Activated T-cell treated with anti-CD3 and anti-CD28 coated beads for 24 hours (primary cell): Measurements from ENCODE around the gene RECQL5.

Source experiments
- DNase-seq: peaks from one replicate; pipeline ENCODE4 v3.0.0-alpha.2; 2020; ENCODE audit warnings: low read depth

RECQL5 gene

GRCh38 chr17:75688209-75688825 is 21.4 kb upstream of the RECQL5 start:
- no peak for DNase-seq

- no peak for DNase-seq
Measured at GRCh38 chr17:75685499-75685898, 18.5 kb upstream of the RECQL5 start.

DNA sequence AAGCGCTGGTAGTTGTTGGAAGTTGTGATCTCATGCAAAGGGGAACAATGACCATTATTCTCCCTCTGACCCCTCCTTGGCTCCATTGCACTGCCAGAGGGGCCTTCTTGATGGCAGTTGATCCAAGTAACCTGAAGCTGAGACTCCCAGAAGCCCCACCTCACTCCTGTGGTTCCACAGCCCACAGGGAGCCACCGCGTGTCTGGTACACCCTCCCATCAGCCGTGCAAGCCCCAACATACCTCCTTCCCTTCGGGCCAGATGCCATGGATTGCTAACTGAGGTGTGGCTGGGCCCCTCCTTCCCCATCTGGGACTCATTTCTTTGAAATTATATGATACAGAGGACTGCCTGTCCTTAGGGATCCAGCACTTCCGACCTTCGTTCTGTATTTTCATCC is 18.0 kb upstream of the RECQL5 start:
- DNase-seq = no peak

GRCh38 chr17:75684249-75684648 is 17.3 kb upstream of the RECQL5 start:
- no peak for DNase-seq

- no peak for DNase-seq
Measured at GRCh38 chr17:75683583-75683982, 16.6 kb upstream of the RECQL5 start.

DNA sequence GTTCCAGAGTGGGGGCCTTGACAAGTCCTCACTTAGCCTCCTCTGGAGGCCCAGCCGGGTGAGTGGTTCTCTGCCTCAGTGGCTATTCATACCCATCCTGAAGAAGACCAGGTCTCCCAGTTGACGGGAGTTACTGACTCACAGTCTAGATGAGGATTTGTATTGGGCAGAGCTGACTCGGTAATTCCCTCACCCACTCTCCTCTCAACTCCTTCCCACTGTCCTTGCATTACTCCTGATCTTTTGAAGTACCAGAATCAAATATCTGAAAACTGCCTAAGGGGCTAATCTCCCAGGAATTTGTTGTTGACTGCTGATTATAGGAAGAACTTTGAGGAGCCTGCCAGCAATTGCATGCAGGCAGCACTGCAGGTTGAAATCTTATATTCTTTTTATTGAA is 14.3 kb upstream of the RECQL5 start:
- DNase-seq = no peak

DNA sequence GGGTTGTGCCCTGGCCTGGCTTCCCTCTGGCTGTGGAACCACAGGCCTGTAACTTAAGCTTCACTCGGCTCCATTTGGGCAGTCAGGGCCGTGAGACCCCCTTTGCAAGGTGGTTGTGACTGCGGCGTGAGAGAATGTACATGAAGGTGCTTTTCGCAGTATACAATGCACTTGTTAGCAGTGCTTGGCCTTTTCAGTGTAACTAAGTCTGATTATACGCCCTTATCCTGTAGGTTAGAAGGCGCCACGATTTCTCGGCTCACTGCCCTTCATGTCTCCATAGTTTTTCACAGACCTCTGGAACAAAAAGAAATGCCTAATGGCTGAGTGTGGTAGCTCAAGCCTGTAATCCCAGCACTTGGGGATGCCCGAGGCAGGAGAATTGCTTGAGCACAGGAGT is 13.5 kb upstream of the RECQL5 start:
- no peak for DNase-seq

GRCh38 chr17:75679706-75680211 is 12.8 kb upstream of the RECQL5 start:
- DNase-seq = no peak

GRCh38 chr17:75676461-75676860 is 9.5 kb upstream of the RECQL5 start:
- DNase-seq = no peak

- DNase-seq = no peak
Measured at GRCh38 chr17:75673487-75673886, 6.5 kb upstream of the RECQL5 start.

GRCh38 chr17:75672011-75672410 is 5.1 kb upstream of the RECQL5 start:
- DNase-seq = no peak

DNA sequence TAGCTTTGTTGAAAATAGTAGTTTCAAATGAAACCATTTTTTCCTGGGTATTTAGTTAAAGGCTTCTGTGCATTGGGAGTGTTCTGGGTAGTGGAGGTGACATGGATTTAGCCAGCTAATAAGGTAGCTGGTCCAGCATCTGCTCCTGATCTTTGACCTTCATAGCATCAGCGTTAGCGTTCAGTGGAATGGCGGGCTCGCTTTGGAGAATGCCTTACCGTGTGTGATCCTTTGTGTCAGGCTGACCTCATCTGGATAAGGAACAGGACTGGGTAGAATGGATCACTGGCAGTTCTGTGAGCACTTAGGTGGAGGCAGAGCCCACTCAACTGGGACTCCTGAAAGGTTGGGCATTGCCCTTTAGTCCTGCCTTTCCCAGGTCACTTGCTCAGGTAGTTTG is 3.9 kb upstream of the RECQL5 start:
- no peak for DNase-seq

DNA sequence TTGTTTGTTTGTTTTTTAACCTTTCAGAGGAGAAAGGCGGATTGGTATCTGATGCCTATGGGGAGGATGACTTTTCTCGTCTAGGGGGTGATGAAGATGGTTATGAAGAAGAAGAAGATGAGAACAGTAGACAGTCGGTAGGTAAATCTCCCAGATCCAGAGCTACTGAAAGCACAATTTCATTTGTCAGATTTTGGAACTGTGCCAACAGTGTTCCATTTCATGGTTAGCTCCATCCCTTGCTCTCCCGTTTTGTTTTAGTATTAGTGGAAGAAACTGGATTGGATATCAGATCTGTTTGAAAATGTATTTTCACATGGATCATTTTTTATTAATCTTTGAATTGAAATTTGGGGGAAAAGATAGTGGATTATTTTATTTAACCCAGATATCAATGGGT is 1.5 kb upstream of the RECQL5 start:
- no peak for DNase-seq

- no peak for DNase-seq
Measured at GRCh38 chr17:75667825-75668224, 871 bp upstream of the RECQL5 start.

- no peak for DNase-seq
Measured at GRCh38 chr17:75665981-75666380, 973 bp downstream of the RECQL5 start.

DNA sequence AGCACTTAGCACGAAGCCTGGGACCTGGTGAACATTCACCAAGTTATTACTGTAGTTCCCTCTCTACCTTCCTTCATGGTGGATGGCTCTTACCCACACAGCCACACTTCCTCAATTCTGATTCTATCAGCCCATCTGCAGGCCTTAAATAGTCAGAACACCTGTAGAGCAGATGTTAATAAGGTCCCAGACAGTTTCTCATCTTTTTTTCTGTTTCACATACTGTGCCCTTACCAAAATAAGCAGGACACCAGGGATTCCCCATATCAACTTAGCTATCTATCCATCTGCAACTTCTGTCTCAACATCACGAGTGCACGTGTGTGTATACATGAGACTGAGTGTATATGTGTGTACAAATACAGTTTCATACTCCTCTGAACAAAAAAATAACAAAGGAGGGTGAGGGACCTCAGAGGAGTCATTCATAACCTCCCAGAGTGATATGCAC is 2.8 kb downstream of the RECQL5 start:
- DNase-seq = no peak

- no peak for DNase-seq
Measured at GRCh38 chr17:75662511-75662910, 4.4 kb downstream of the RECQL5 start.

- DNase-seq = no peak
Measured at GRCh38 chr17:75661531-75661930, 5.4 kb downstream of the RECQL5 start.

DNA sequence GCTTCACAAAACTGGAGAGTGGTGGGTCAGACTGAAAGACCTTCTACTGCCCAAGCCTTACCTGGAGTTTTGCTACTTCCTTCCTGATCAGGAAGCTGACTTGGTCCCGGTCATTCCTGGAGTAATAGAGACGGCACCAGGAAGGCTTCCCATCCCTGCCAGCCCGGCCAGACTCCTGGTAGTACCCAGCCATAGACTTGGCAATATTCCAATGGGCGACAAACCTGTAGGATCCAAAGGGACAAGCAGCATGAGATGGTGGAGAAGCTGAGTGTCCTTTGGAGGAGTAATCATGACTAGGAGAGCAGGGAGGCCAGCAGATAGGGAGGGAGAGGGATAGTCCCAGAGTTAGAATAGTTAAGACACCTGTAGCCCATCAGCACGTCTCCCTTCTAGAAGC is 8.7 kb downstream of the RECQL5 start:
- no peak for DNase-seq

GRCh38 chr17:75654176-75654575 is 12.8 kb downstream of the RECQL5 start:
- DNase-seq = no peak

DNA sequence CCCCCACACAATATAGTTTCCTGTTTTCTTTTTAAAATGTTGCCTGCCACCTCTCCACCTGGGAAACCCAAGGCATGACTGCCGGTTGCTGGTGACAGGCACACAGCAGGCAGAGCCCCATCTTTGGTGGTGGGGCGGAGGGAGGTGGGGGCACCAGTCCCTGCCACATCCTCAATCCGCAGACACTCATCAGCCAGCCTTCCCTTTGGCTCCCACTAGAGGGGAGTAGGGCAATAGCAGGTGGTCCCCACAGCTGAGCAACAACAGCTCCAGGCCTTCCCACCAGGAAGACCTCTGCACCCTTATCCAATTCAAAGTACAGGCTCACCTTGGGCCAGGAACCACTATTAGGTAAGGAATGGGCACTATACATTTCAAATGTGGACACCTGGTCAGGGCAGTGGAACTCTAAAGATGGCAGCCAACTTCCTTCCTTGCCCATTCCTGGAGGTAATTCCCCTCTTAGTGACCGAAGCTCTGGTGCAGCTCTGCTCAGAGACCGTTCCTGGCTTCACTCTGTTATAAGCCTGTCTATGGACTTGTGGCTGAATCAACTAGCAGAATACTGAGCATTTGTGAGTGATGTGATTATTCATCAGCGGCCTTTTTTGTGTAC is 13.9 kb downstream of the RECQL5 start:
- peak; percentile 11 for DNase-seq

- DNase-seq = no peak
Measured at GRCh38 chr17:75652341-75652740, 14.6 kb downstream of the RECQL5 start.

GRCh38 chr17:75650874-75651273 is 16.1 kb downstream of the RECQL5 start:
- no peak for DNase-seq

DNA sequence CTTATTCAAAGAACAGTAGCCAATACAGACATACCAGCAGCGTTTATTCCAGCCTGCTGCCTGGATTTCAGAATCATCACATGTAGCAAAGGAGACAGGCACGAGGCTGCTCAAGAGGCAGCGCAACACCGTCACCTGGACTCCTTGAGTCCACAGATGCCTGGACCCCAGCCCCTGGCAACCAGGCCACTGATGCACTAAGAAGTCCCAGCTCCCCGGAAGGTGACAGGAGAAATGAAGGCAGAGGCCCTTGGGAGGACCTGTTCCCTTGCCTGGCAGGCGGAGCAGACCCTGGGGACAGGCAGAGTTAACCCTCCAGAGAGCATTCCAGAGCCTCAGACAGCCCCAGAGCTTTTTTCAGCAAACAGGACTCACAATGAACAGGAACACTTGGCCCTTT is 17.3 kb downstream of the RECQL5 start:
- DNase-seq = no peak
